Transverse colon (tissue), 4 donors: ENCODE data around the gene TMEM222. TPM values are rescaled to one million over a fixed set of nuclear protein-coding genes. Genes with fewer than 3 reads are reported as not detected.

ENCODE experiments used
- DNase-seq: peaks from one replicate; pipeline ENCODE4 v3.0.0-alpha.2; 2019
- H3K27ac ChIP-seq, 4 donors: fragments of 200-600 bp; sonication (generic); 2 replicates each; pipeline ENCODE4 v1.5.1; 2016 to 2018; ENCODE audit warnings: inconsistent platforms in 4 of 4
- H3K27me3 ChIP-seq: fragments of 200-600 bp; sonication (generic); 2 replicates; pipeline ENCODE4 v1.5.1; 2017; ENCODE audit warnings: inconsistent platforms
- H3K36me3 ChIP-seq, 4 donors: fragments of 200-600 bp; sonication (generic); 2 replicates each; pipeline ENCODE4 v1.5.1; 2017 to 2019; ENCODE audit warnings: inconsistent platforms in 4 of 4
- H3K4me1 ChIP-seq, 4 donors: fragments of 200-600 bp; sonication (generic); 2 replicates each; pipeline ENCODE4 v1.5.1; 2017 to 2020; ENCODE audit warnings: inconsistent platforms in 4 of 4
- H3K4me3 ChIP-seq, 4 donors: fragments of 200-600 bp; sonication (generic); 1 replicate in 1 of 4; 2 replicates in 3 of 4; pipeline versions ENCODE4 v1.5.1 to v1.6.1; 2017 to 2019; ENCODE audit warnings: inconsistent platforms in 4 of 4
- H3K9me3 ChIP-seq, 2 donors: fragments of 200-600 bp; sonication (generic); 2 replicates each; pipeline ENCODE4 v1.5.1; 2017 to 2019; ENCODE audit warnings: inconsistent platforms in 2 of 2
- CTCF ChIP-seq, 5 experiments: fragments of 200-600 bp in 3 of 5; fragments of 450-650 bp in 2 of 5; sonication (generic) in 3 of 5; IDR thresholded peaks; 1 replicate in 2 of 5; 2 replicates in 3 of 5; pipeline ENCODE4 v1.5.1; 2016 to 2017; ENCODE audit warnings: antibody characterized with exemption in 5 of 5, inconsistent platforms in 3 of 5, mild to moderate bottlenecking in 2 of 5, moderate library complexity in 1 of 5
- EP300 ChIP-seq: sonication (generic); formaldehyde crosslinking; IDR thresholded peaks from one replicate; pipeline ENCODE4 v1.6.1; 2017; ENCODE audit warnings: antibody characterized with exemption, low read depth
- POLR2A ChIP-seq: fragments of 450-650 bp; IDR thresholded peaks from one replicate; pipeline ENCODE4 v1.6.1; 2016; ENCODE audit warnings: antibody characterized with exemption, mild to moderate bottlenecking, moderate library complexity
- POLR2AphosphoS5 ChIP-seq, 3 donors: sonication (generic); formaldehyde crosslinking; IDR thresholded peaks; one replicate each; pipeline ENCODE4 v1.6.1; 2016; ENCODE audit warnings: antibody characterized with exemption in 3 of 3
- WGBS, 2 donors: methylation state at CpG; one replicate each; pipeline ENCODE4 v1.1.5; 2018; ENCODE audit warnings: low coverage in 1 of 2; 5-methylcytosine and 5-hydroxymethylcytosine counted together
- in situ Hi-C, 4 donors: fragments of 200-750 bp; cut with MboI; loops; one replicate each; pipeline versions ENCODE4 v1.15.0 to v1.15.1; 2017; ENCODE audit warnings: low sequenced_read_pairs in 3 of 4, low pct_ligation_motif_present in 1 of 4, low pct_unique_long_range_greater_than_20kb in 1 of 4
- intact Hi-C: fragments of 100-400 bp; cut with DNase I; formaldehyde crosslinking; loops from one replicate; pipeline ENCODE4 v1.15.1; 2023; ENCODE audit warnings: low total_unique reads
- total RNA-seq, 4 donors: library from RNA; depleted of rRNA; stranded (reverse); fragments of >200 nt; gene quantifications; one replicate each; pipeline ENCODE4 v1.1.0, GENCODE V29; 2016

Gene TMEM222
- total RNA-seq, 4 donors from 2014 or later, result 14.6 to 41.0 (median 22.3) TPM

- Histone ChIP-seq H3K27ac (peak overlapping the region; percentile 65 to 70 (median 67)), H3K4me1 (peaks cover 0 to 15% (median 9%) of the 10 kb centered on the region in 4 donors), H3K4me3 (peak overlapping the region in 3 of 4 donors; percentile 25 to 37 (median 30)), H3K27me3 (no peaks in the 10 kb centered on the region), H3K9me3 (no peaks in the 10 kb centered on the region), H3K36me3 (no peaks in the 10 kb centered on the region)
- no peak for DNase-seq
- no peak for TF ChIP-seq POLR2AphosphoS5 (IDR thresholded peaks at IDR 0.05)
- no peak for TF ChIP-seq POLR2A
- TF ChIP-seq EP300, result no peak
- no peak for TF ChIP-seq CTCF (IDR thresholded peaks at IDR 0.05)
- in situ Hi-C loops, result no loop called here
- WGBS, 2 donors, result 58 to 100% methylated on average over 1 to 6 of the region's 8 CpGs
- intact Hi-C loops, result no loop called here
Measured at GRCh38 chr1:27342391-27342777, 20.4 kb downstream of the TMEM222 start.

DNA sequence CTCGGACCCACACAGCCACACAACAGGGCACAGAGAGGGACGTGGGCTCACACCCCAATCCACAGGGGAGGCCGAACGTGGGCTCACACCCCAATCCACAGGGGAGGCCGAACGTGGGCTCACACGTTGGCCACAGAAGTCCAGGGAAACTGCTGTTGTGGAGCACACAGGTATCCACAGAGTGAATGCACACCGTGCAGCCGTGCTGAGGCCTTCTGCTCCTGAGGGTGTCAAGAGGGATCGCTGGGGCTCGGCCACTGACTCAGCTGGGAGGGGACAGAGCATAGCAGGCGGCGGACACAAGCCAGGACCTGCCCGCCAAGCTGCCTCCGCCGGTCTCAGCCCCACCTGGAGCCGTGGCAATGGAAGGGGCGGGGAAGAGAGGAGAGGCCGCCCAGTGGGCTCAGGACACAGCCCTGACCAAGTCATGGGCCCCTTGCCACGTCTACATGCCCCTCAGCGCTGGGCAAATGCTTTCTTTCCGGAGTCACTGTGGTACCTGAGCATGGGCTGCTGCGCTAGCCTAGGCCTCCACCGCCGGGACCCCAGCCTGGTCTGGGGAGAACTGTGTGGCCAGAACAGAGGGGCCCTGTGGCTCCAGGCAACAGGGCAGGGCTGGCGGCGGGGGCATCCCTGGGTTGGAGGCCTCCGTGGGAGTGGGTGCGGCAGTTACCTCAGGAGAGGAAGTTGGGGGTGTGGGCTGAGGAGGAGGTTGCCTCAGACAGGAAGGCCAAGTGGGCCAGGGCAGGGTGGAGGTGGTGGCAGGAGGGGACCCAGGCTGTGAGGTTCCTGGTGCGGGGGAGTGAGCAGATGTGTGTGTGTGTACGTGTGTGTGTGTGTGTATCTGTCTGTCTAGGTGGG lies 21.0 kb downstream of the TMEM222 start:
- intact Hi-C loops (no loop called here), in situ Hi-C loops (no loop called here)
- peak; percentile 67 for DNase-seq
- TF ChIP-seq POLR2A, result no peak
- no peak for TF ChIP-seq POLR2AphosphoS5 (IDR thresholded peaks at IDR 0.05)
- no peak for TF ChIP-seq EP300
- no peak for TF ChIP-seq CTCF (IDR thresholded peaks at IDR 0.05)
- WGBS, 2 donors, result 61% methylated on average over 30 of the region's 31 CpGs; no CpG with 5 or more reads in 1 of the 2 donors
- H3K4me3 ChIP-seq, result peak overlapping the region in 2 of 4 donors; percentile 30 to 37
- peak overlapping the region; percentile 65 to 70 (median 67) for H3K27ac ChIP-seq
- peaks cover 0 to 15% (median 9%) of the 10 kb centered on the region in 4 donors for H3K4me1 ChIP-seq
- H3K27me3 ChIP-seq, result no peaks in the 10 kb centered on the region
- no peaks in the 10 kb centered on the region for H3K36me3 ChIP-seq
- H3K9me3 ChIP-seq, result no peaks in the 10 kb centered on the region

GRCh38 chr1:27343639-27344025 lies 21.7 kb downstream of the TMEM222 start:
- Histone ChIP-seq H3K4me3 (peak overlapping the region in 2 of 4 donors; percentile 30 to 37), H3K27ac (peak overlapping the region in 2 of 4 donors; percentile 68 to 70)
- intact Hi-C loops, result no loop called here

More at GRCh38 chr1:27343639-27344025, 21.7 kb downstream of the TMEM222 start:
- Histone ChIP-seq H3K9me3 (no peaks in the 10 kb centered on the region), H3K4me1 (peaks cover 0 to 15% (median 9%) of the 10 kb centered on the region in 4 donors), H3K36me3 (no peaks in the 10 kb centered on the region), H3K27me3 (no peaks in the 10 kb centered on the region)
- DNase-seq, result no peak
- TF ChIP-seq CTCF (IDR thresholded peaks at IDR 0.05), result no peak
- TF ChIP-seq EP300, result no peak
- TF ChIP-seq POLR2A, result no peak
- no peak for TF ChIP-seq POLR2AphosphoS5 (IDR thresholded peaks at IDR 0.05)
- 33 to 71% methylated on average over 1 to 5 of the region's 5 CpGs for WGBS, 2 donors
- in situ Hi-C loops, result no loop called here
